Pulmonary artery endothelial cell (primary cell): ENCODE results near the gene ZCCHC10. TPM values are rescaled to one million over a fixed set of nuclear protein-coding genes. Genes with fewer than 3 reads are reported as not detected.
A peak's percentile ranks its signal among the peaks of the same experiment; 100 is the strongest.
"Not testable (repeated sequence)": the region's sequence is repeated elsewhere in the genome, so short reads cannot be mapped to it uniquely, and the experiment has no call there.

Experiments used
- DNase-seq: peaks from one replicate; pipeline ENCODE4 v3.0.0-alpha.2; 2011; ENCODE audit warnings: low read depth, low spot score
- total RNA-seq: library from RNA; depleted of rRNA; stranded (reverse); fragments of >200 nt; gene quantifications from 2 replicates; pipeline ENCODE4 v1.2.3, GENCODE V29; 2014

The ZCCHC10 gene
- total RNA-seq, result 14.7 and 21.8 TPM in 2 replicates

- peak; percentile 81 for DNase-seq
Observed at GRCh38 chr5:133025804-133026663, at the start of gene ZCCHC10. Gene ZCCHC10 (minus strand): TSS chr5:133026549. CDS start chr5:133026537, 12 bp downstream.

- no peak for DNase-seq
Observed at GRCh38 chr5:133075572-133076536, 49.5 kb upstream of the ZCCHC10 start.

GRCh38 chr5:133072021-133072420 lies 45.7 kb upstream of the ZCCHC10 start:
- no peak for DNase-seq

- no peak for DNase-seq
Observed at GRCh38 chr5:133066045-133066444, 39.7 kb upstream of the ZCCHC10 start.

GRCh38 chr5:133065471-133065870 lies 39.1 kb upstream of the ZCCHC10 start:
- no peak for DNase-seq

- no peak for DNase-seq
Observed at GRCh38 chr5:133063965-133064364, 37.6 kb upstream of the ZCCHC10 start.

GRCh38 chr5:133062276-133062675 lies 35.9 kb upstream of the ZCCHC10 start:
- no peak for DNase-seq

GRCh38 chr5:133059621-133060020 lies 33.3 kb upstream of the ZCCHC10 start:
- no peak for DNase-seq

- no peak for DNase-seq
Observed at GRCh38 chr5:133056891-133057290, 30.5 kb upstream of the ZCCHC10 start.

- DNase-seq, result no peak
Observed at GRCh38 chr5:133054697-133055471, 28.5 kb upstream of the ZCCHC10 start.

- no peak for DNase-seq
Observed at GRCh38 chr5:133053448-133053847, 27.1 kb upstream of the ZCCHC10 start.

GRCh38 chr5:133052317-133053175 lies 26.2 kb upstream of the ZCCHC10 start:
- DNase-seq, result no peak

GRCh38 chr5:133051542-133052316 lies 25.4 kb upstream of the ZCCHC10 start, which contains the start of gene HSPA4:
Gene HSPA4 (plus strand): TSS chr5:133052013. CDS start chr5:133052251, 238 bp downstream.
- DNase-seq, result peak; percentile 93

GRCh38 chr5:133051061-133051541 lies 24.8 kb upstream of the ZCCHC10 start:
- DNase-seq, result no peak

- no peak for DNase-seq
Observed at GRCh38 chr5:133050521-133050920, 24.2 kb upstream of the ZCCHC10 start.

- no peak for DNase-seq
Observed at GRCh38 chr5:133049726-133050048, 23.3 kb upstream of the ZCCHC10 start.

GRCh38 chr5:133048993-133049725 lies 22.8 kb upstream of the ZCCHC10 start:
- no peak for DNase-seq

- DNase-seq, result no peak
Observed at GRCh38 chr5:133047404-133047803, 21.1 kb upstream of the ZCCHC10 start.

GRCh38 chr5:133046560-133046959 lies 20.2 kb upstream of the ZCCHC10 start:
- not testable (repeated sequence) for DNase-seq
